ENCODE measurements around the gene ISLR. TPM values are rescaled to one million over a fixed set of nuclear protein-coding genes. Genes with fewer than 3 reads are reported as not detected.
A peak's percentile ranks its signal among the peaks of the same experiment; 100 is the strongest.

Gene ISLR
- total RNA-seq, 4 donors from 2014 or later: 0.91 to 38.0 (median 11.0) TPM

DNA sequence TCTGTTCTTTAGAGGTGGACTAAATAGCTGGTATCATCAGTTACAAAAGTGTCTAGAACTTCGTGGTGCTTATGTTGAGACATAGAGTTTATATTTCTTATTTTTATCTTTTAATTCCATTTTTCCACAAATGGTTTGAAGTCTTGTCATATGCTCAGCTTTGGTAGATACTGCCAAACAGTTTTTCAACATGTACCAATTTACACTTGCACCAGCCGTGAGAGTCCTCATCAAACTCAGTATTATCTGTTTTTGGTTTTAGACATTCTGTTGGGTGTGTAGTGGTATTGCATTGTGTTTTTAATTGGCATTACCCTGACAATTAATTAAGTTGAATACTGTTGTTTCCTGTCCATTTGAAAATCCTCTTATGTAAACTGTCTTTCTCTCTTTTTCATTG lies 26.5 kb upstream of the ISLR start:
- TF ChIP-seq, protein P1, sequence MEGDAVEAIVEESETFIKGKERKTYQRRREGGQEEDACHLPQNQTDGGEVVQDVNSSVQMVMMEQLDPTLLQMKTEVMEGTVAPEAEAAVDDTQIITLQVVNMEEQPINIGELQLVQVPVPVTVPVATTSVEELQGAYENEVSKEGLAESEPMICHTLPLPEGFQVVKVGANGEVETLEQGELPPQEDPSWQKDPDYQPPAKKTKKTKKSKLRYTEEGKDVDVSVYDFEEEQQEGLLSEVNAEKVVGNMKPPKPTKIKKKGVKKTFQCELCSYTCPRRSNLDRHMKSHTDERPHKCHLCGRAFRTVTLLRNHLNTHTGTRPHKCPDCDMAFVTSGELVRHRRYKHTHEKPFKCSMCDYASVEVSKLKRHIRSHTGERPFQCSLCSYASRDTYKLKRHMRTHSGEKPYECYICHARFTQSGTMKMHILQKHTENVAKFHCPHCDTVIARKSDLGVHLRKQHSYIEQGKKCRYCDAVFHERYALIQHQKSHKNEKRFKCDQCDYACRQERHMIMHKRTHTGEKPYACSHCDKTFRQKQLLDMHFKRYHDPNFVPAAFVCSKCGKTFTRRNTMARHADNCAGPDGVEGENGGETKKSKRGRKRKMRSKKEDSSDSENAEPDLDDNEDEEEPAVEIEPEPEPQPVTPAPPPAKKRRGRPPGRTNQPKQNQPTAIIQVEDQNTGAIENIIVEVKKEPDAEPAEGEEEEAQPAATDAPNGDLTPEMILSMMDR (IDR thresholded peaks at IDR 0.05): no peak
- TF ChIP-seq POLR2A (IDR thresholded peaks at IDR 0.05): no peak
- intact Hi-C loops (cut with DNase I): no loop called here
- Histone ChIP-seq H3K9me3 (peaks cover 0 to 8% (median 0%) of the 10 kb centered on the region in 3 donors), H3K4me1 (no peaks in the 10 kb centered on the region), H3K27ac (no peak overlapping the region), H3K36me3 (no peaks in the 10 kb centered on the region), H3K27me3 (peaks cover 0 to 49% (median 0%) of the 10 kb centered on the region in 4 donors), H3K4me3 (no peak overlapping the region)
- no peak for DNase-seq
- 47 to 52% methylated on average over 2 of the region's 2 CpGs for WGBS, 2 donors

DNA sequence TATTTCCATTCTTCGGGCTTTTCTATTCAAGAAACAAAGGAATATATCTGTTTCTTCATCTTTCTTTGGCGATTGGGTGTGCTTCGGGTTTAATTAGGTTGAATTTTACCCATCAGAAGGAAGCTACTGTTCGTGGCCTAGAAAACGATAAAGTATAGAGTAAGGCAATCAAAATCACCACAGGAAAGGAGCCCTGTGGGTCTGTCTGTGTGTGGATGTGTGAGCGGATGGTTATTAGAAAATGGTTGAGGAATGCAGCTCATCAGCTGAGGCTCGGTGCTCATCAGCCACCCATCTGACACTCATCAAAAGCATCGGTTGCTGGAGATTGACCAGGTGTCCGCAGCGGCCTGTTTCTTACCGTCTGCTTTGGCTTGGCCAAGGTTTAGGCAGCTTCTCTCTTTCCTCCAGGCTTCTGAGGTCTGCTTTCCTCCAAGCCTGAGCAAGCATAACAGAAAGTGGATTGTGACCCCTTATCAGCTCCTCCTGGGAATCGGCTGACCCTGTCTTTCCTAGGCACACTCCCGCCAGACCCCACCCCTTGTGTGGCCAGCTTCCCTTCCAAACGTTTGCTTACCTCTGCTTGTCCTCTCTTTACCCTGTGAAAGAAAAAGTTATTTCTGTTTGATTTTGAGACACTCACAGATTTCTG lies 17.6 kb upstream of the ISLR start:
- 71 to 88% methylated on average over 13 to 14 of the region's 14 CpGs for WGBS, 2 donors
- H3K4me1 ChIP-seq: peaks cover 3 to 14% (median 4%) of the 10 kb centered on the region in 3 donors

DNA sequence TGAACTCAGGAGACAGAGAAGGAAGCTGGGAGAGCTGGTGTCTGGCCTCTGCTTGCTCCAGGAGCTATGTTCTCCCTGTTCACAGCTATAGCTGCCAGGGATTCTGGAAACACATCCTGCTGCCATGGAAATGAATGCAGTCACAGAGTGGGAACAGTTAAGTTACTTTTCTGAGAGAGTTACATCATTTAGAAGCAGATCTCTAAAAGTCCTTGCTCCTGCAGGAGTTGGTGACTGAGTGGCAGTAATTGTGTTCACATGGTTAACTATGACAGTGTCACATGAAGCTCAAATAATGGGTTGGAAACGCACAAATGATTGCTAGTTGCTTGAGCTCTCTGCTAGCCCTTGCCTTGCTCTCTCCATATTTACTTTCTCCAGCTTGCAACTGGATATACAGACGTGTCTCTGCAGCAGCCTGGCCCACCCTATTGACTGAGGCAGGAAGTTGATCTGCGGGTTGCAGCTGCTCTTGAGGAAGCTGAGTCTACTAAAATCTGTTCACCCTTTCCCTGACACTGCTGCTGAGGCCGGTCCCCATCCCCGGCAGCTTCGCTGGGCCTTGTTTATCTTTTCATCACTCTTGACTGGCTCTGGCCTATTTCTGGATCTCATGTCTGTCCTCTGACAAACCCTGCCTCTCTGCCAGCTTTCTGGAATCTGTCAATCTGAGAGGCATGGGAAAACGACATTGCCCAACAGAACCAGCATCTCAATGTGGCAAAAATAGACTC lies 16.7 kb upstream of the ISLR start:
- no peaks in the 10 kb centered on the region for H3K9me3 ChIP-seq
- 26 to 28% methylated on average over 6 to 7 of the region's 7 CpGs for WGBS, 2 donors
- peaks cover 3 to 14% (median 4%) of the 10 kb centered on the region in 3 donors for H3K4me1 ChIP-seq
- H3K27me3 ChIP-seq: no peaks in the 10 kb centered on the region
- TF ChIP-seq, protein P1 (IDR thresholded peaks at IDR 0.05): no peak
- no peak for TF ChIP-seq POLR2A (IDR thresholded peaks at IDR 0.05)
- H3K4me3 ChIP-seq: no peak overlapping the region
- intact Hi-C loops (cut with DNase I): no loop called here
- DNase-seq: no peak
- H3K27ac ChIP-seq: peak overlapping the region in 2 of 4 donors; percentile 4 to 40
- no peaks in the 10 kb centered on the region for H3K36me3 ChIP-seq

More for the DNA sequence above, 17.6 kb upstream of the ISLR start:
- no peaks in the 10 kb centered on the region for H3K9me3 ChIP-seq
- TF ChIP-seq POLR2A (IDR thresholded peaks at IDR 0.05): no peak
- TF ChIP-seq, protein P1 (IDR thresholded peaks at IDR 0.05): no peak
- H3K27me3 ChIP-seq: no peaks in the 10 kb centered on the region
- intact Hi-C loops (cut with DNase I): no loop called here
- no peak overlapping the region for H3K4me3 ChIP-seq
- H3K27ac ChIP-seq: no peak overlapping the region
- H3K36me3 ChIP-seq: no peaks in the 10 kb centered on the region
- no peak for DNase-seq

DNA sequence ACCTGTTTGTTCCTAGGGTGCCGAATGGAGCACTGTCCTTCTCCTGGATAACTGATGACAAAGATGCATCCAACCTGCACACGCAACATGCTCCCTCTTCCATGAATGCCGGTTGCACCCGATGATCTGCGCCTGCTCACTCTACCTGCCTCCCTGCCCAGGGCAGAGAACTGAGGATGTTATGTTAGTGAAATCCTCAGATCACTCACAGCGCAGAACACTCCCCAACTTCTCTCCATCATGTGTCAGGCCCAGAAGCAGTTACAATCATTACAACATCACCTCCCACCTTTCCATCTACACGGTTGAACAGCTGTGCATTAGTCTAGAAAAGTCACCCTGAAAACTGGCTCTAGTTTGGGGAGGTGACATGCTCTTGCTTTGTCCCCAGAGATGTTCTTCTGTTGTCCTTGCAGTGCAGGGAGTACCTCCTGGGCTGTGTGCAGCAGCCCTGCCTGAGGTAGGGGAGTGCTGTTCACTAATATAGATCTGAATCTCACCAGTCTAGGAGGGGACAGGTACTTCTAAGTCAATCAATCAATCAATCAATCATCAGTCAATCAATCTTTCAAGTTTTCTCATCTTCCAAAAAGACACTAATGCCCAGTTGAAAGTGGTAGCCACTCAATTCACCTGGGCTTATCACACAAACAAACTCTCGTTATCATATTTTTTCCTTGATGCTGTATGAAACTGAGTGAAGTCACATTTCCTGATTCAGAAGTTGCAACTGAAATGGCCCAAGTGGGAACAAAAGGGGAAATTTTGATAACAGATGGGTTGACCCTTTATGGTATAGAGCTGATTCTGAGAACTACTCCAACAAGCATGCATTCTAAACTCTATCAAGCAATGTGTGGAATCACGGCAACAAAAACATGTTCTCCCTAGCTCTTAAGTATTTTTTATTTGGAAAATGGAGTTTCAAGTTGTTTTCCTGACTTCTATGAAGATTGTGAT lies 15.4 kb upstream of the ISLR start:
- TF ChIP-seq, protein P1 (IDR thresholded peaks at IDR 0.05): no peak
- no peak for TF ChIP-seq POLR2A (IDR thresholded peaks at IDR 0.05)
- no peak for DNase-seq
- Histone ChIP-seq H3K9me3 (no peaks in the 10 kb centered on the region), H3K27ac (no peak overlapping the region), H3K4me3 (no peak overlapping the region), H3K27me3 (peaks cover 0 to 8% (median 0%) of the 10 kb centered on the region in 4 donors), H3K36me3 (no peaks in the 10 kb centered on the region), H3K4me1 (peaks cover 3 to 14% (median 4%) of the 10 kb centered on the region in 3 donors)
- intact Hi-C loops (cut with DNase I): no loop called here
- 85 to 89% methylated on average over 8 to 9 of the region's 9 CpGs for WGBS, 2 donors
